Measurements from ENCODE around the gene RRP36.

Gene RRP36

DNA sequence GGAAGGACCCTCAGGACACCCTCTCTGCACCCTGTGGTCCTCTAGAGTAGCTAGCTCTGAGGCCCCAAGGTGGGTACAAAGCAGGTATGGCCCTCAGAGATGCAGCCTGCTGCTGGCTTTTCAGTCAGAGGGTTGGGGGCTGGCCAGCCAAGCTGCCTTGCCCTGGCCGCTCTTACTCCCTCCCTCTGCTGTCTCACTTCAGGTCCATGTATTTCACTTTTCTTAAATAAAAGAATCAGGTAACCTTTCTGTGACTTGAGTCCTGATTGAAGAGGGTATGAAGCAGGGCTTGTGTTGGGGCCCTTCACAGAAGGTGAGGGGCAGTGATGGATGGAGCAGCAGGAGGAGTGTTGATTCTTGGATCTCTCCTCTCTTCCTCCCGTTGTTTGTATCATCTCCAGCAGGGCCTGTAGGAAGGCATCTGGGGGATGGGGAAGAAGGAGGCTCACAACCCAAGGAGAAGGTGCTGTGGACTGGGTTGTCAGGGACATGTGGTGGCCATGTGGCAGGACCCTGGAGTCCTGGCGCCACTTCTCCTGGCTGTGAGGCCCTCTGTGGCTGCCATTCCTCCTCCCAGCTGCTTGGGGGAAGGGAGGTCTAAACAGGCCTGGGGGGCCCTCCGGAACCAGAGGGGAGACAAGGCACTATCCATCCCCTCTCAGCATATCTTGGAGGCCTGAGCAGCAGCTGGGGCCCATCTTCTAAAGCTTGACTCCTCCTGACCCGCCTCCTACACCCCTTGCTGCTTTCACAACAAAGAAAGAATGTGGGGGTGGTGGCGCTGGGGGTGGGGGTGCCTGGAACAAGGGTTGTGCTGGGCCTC is 53.6 kb downstream of the RRP36 start:
- POLR2A ChIA-PET, result interaction anchor here (0.7 to 3.8 kb wide), 6 partner anchors 8 to 75 kb away, joined by 3 to 20 read pairs (median 4); partner anchors contain the start of gene CUL7
- peak overlapping the region; percentile 94 for H3K4me3 ChIP-seq (ENCODE audit: low read depth, low read length)
- CTCF ChIA-PET, result interaction anchor here (1.0 to 9.7 kb wide), 8 partner anchors 10 to 77 kb away, joined by 3 to 183 read pairs (median 4); no protein-coding TSS in a partner anchor
- TF ChIP-seq, protein P1, sequence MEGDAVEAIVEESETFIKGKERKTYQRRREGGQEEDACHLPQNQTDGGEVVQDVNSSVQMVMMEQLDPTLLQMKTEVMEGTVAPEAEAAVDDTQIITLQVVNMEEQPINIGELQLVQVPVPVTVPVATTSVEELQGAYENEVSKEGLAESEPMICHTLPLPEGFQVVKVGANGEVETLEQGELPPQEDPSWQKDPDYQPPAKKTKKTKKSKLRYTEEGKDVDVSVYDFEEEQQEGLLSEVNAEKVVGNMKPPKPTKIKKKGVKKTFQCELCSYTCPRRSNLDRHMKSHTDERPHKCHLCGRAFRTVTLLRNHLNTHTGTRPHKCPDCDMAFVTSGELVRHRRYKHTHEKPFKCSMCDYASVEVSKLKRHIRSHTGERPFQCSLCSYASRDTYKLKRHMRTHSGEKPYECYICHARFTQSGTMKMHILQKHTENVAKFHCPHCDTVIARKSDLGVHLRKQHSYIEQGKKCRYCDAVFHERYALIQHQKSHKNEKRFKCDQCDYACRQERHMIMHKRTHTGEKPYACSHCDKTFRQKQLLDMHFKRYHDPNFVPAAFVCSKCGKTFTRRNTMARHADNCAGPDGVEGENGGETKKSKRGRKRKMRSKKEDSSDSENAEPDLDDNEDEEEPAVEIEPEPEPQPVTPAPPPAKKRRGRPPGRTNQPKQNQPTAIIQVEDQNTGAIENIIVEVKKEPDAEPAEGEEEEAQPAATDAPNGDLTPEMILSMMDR (IDR thresholded peaks at IDR 0.05; ENCODE audit: insufficient read depth, low read length, missing control alignments), result no peak
- DNase-seq (ENCODE audit: low read depth, low spot score), result no peak

DNA sequence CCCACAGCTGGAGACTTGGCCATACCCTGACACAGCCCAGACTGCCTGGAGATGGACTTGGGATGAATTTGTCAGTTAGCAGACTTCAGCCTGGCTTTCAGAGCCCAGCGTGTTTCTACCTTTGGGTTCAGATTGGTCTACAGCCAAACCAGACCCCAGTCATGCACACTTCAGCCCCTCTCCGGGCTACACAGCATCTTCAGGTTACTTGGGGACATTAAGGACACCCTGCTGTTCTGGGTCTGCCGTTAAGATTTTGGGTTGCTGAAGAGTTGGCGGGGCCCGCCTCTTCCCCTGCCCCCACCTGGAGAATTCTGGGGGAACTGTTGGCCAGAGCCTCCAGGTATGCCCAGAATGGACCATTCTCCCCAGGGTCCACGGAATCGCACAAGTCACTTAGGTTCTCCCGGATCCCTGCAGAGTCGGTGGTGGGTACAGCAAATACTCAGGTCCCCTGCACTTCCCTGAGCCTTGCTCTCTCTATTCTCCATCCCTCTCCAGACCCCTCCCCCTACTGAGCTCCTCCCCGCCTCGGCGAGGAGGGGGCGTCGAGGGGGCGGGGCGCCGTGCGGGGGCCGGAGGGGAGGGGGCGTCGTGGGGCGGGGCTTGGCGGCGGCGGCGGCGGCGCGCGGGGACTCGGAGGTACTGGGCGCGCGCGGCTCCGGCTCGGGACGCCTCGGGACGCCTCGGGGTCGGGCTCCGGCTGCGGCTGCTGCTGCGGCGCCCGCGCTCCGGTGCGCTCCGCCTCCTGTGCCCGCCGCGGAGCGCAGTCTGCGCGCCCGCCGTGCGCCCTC is 54.4 kb downstream of the RRP36 start, which contains the start of gene PTK7:
Gene PTK7, plus strand, starts transcription at position 645 of the 794 bp plus-strand sequence. CDS start 175 bp downstream, outside the sequence.
- ChIA-PET POLR2A (interaction anchor here (0.7 to 4.0 kb wide), 10 partner anchors 9 to 91 kb away, joined by 3 to 36 read pairs (median 5); partner anchors contain the start of genes CUL7 and PPP2R5D), CTCF (interaction anchor here (0.6 to 9.7 kb wide), 11 partner anchors 12 to 153 kb away, joined by 3 to 183 read pairs (median 4); partner anchors contain the start of gene DNPH1)
- peak within 1 kb of the TSS; percentile 94 for H3K4me3 ChIP-seq (ENCODE audit: low read depth, low read length)
- DNase-seq (ENCODE audit: low read depth, low spot score), result no peak
- TF ChIP-seq, protein P1 (IDR thresholded peaks at IDR 0.05; ENCODE audit: insufficient read depth, low read length, missing control alignments), result no peak

DNA sequence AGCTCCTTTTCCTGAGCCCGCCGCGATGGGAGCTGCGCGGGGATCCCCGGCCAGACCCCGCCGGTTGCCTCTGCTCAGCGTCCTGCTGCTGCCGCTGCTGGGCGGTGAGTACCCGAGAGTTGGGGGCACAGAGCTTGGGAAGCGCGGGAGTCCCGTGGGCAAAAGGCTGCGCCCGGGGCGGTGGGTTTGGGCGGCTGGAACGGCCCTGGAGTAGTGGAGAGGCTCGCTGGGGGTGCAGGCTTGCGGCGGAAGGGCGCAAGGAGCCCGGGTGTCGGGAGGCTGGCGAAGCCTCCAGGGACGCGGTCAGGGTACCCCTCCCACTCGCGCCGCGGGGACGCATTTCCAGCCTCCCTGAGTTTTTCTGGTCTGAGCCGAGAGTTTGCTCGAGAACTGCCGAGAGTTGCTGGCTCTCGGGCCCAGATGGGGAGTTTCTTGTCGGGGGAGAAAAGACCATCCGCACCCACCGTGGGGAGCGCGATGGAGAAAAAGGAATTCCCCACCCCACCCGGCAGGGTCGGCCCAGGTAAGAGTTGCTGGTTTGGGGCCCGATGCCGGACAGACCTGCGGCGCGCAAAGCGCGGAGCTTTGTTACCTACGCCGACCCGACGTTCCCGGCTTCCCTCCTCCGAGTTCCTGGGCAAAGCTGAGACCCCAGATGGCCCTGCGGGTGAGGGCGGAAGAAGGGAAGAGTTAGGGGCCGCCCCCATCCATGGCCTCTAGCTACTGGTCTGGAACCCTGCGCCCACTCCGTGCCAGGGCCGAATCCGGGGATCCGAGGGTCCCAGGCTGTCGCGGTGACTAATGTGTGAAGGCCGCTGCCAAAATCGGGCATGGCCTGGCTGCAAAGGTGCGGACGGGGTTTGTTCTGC is 55.3 kb downstream of the RRP36 start:
- ChIA-PET POLR2A (interaction anchor here (0.8 to 4.0 kb wide), 7 partner anchors 13 to 92 kb away, joined by 3 to 36 read pairs (median 5); partner anchors contain the start of gene PPP2R5D), CTCF (interaction anchor here (0.6 to 9.7 kb wide), 16 partner anchors 11 to 152 kb away, joined by 3 to 183 read pairs (median 4); partner anchors contain the start of gene DNPH1)
- H3K4me3 ChIP-seq (ENCODE audit: low read depth, low read length), result peak overlapping the region; percentile 94
- TF ChIP-seq, protein P1 (IDR thresholded peaks at IDR 0.05; ENCODE audit: insufficient read depth, low read length, missing control alignments), result no peak
- no peak for DNase-seq (ENCODE audit: low read depth, low spot score)

DNA sequence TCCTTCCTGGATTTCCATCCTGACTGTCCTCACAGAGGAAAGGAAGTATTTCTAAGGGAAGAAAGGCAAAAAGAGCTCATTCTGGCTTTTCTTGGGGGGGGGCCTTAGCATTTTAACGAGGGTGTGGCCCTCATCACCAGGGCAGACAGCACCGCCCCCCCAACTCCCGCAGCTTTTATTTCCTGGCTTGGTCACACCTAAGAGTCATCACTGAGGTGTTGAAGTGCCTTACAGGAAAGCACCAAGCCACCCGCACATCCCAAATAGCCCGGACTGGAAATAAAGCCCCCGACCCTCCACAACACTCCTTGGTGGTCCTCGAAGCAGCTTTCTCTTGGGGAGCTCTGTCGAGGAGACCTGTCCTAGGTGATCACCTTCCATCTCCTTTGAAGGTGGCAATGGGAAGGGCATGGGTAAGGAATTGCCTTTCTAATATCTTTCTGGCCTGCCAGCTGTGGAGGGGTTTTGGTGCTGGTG is 55.9 kb downstream of the RRP36 start:
- peak overlapping the region; percentile 94 for H3K4me3 ChIP-seq (ENCODE audit: low read depth, low read length)
- ChIA-PET CTCF (interaction anchor here (0.7 to 9.7 kb wide), 11 partner anchors 11 to 151 kb away, joined by 3 to 183 read pairs (median 4); partner anchors contain the start of gene DNPH1), POLR2A (interaction anchor here (0.8 to 4.0 kb wide), 5 partner anchors 47 to 93 kb away, joined by 3 to 36 read pairs (median 6); partner anchors contain the start of gene PPP2R5D)
- TF ChIP-seq, protein P1 (IDR thresholded peaks at IDR 0.05; ENCODE audit: insufficient read depth, low read length, missing control alignments), result no peak
- DNase-seq (ENCODE audit: low read depth, low spot score), result no peak

DNA sequence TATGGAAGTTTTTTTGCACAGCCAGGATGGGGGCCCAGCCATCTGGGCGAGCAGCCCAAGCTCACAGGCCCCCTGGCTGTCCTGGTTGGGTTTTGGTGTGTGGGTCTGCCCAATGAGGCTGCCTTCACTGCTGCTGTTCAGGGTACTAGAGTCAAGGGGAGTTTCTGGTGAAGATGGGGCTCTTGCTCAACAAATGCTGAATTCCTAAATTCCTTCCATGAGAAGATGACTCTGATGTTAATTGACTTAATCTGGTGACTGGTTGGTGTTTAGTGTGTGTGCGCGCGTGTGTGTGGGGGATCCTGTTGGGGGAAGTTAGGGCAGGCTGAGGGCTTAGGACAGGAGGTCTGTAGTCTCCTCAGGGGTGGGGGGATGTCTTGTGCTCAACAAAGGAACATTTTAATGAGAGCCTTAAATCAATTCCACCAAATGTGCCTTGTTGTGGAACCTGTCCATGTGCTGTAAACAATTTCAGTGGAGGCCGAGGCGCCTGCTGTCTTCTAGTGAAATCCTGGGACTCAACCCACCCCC is 56.6 kb downstream of the RRP36 start:
- ChIA-PET POLR2A (interaction anchor here (0.8 to 4.0 kb wide), 3 partner anchors 46 to 69 kb away, joined by 3 to 36 read pairs (median 20); no protein-coding TSS in a partner anchor), CTCF (interaction anchor here (1.0 to 9.7 kb wide), 5 partner anchors 23 to 65 kb away, joined by 3 to 183 read pairs (median 6); no protein-coding TSS in a partner anchor)
- DNase-seq (ENCODE audit: low read depth, low spot score), result no peak
- peak overlapping the region; percentile 94 for H3K4me3 ChIP-seq (ENCODE audit: low read depth, low read length)
- TF ChIP-seq, protein P1 (IDR thresholded peaks at IDR 0.05; ENCODE audit: insufficient read depth, low read length, missing control alignments), result peak; percentile 1

Data from AG04449 (cell line).